CD14-positive monocyte (primary cell): ENCODE results near the gene MYH9. TPM values are rescaled to one million over a fixed set of nuclear protein-coding genes. Genes with fewer than 3 reads are reported as not detected.

ENCODE experiments used
- DNase-seq, 3 donors: peaks; one replicate each; pipeline ENCODE4 v3.0.0-alpha.2; 2011 to 2022
- H2AFZ ChIP-seq: 2 replicates; pipeline ENCODE4 v1.6.0; 2012; ENCODE audit warnings: mild to moderate bottlenecking, low read depth, low read length, inconsistent platforms; ENCODE audit not compliant: insufficient read depth, poor library complexity, severe bottlenecking
- H3K27ac ChIP-seq, 2 donors: 1 replicate in 1 of 2; 2 replicates in 1 of 2; pipeline ENCODE4 v1.5.1; 2012 to 2013; ENCODE audit warnings: low read length in 2 of 2, control low read depth in 1 of 2, inconsistent platforms in 1 of 2, low read depth in 1 of 2, mild to moderate bottlenecking in 1 of 2
- H3K27me3 ChIP-seq, 2 donors: one replicate each; pipeline versions ENCODE4 v1.6.0 to v1.6.1; 2011 to 2013; ENCODE audit warnings: low read length in 2 of 2; ENCODE audit not compliant: control insufficient read depth in 2 of 2, insufficient read depth in 2 of 2
- H3K36me3 ChIP-seq, 2 donors: replicated peaks in 1 of 2; 1 replicate in 1 of 2; 2 replicates in 1 of 2; pipeline versions ENCODE4 v1.5.1 to v1.6.1; 2012 to 2013; ENCODE audit warnings: low read length in 2 of 2, control low read depth in 1 of 2, inconsistent platforms in 1 of 2, mild to moderate bottlenecking in 1 of 2; ENCODE audit not compliant: insufficient read depth in 2 of 2, control insufficient read depth in 1 of 2
- H3K4me1 ChIP-seq, 2 donors: 1 replicate in 1 of 2; 2 replicates in 1 of 2; pipeline versions ENCODE4 v1.5.1 to v1.6.1; 2012 to 2013; ENCODE audit warnings: low read length in 2 of 2, control low read depth in 1 of 2, inconsistent platforms in 1 of 2, mild to moderate bottlenecking in 1 of 2, moderate library complexity in 1 of 2; ENCODE audit not compliant: insufficient read depth in 2 of 2, control insufficient read depth in 1 of 2
- H3K4me2 ChIP-seq: replicated peaks from 2 replicates; pipeline ENCODE3; 2012; ENCODE audit warnings: low read length, moderate library complexity, mild to moderate bottlenecking; ENCODE audit not compliant: poor library complexity, severe bottlenecking; ENCODE audit errors: extremely low read depth
- H3K4me3 ChIP-seq, 3 experiments: fragments of 200-600 bp in 1 of 3; sonication (generic) in 1 of 3; replicated peaks in 1 of 3; 1 replicate in 2 of 3; 2 replicates in 1 of 3; pipeline ENCODE4 v1.5.1; 2011 to 2013; ENCODE audit warnings: low read length in 3 of 3, mild to moderate bottlenecking in 3 of 3, control low read depth in 2 of 3, low read depth in 2 of 3, inconsistent platforms in 1 of 3, moderate library complexity in 1 of 3
- H3K79me2 ChIP-seq: 2 replicates; pipeline ENCODE4 v1.6.0; 2012; ENCODE audit warnings: mild to moderate bottlenecking, control low read depth, inconsistent platforms, low read length, moderate library complexity; ENCODE audit not compliant: insufficient read depth
- H3K9ac ChIP-seq: 2 replicates; pipeline ENCODE4 v1.6.0; 2017; ENCODE audit warnings: low read length, mild to moderate bottlenecking; ENCODE audit not compliant: insufficient read depth, poor library complexity, severe bottlenecking
- H3K9me3 ChIP-seq, 2 donors: replicated peaks in 1 of 2; 1 replicate in 1 of 2; 2 replicates in 1 of 2; pipeline versions ENCODE4 v1.5.1 to v1.6.1; 2012 to 2013; ENCODE audit warnings: low read length in 2 of 2, control low read depth in 1 of 2; ENCODE audit not compliant: control insufficient read depth in 1 of 2, insufficient read depth in 1 of 2
- H4K20me1 ChIP-seq: 2 replicates; pipeline ENCODE4 v1.6.0; 2012; ENCODE audit warnings: mild to moderate bottlenecking, low read length, control low read depth, moderate library complexity; ENCODE audit not compliant: insufficient read depth
- H3K27ac Mint-ChIP-seq, 7 donors: one replicate each; pipeline ENCODE4 v1.8.0; 2020; ENCODE audit warnings: mild to moderate bottlenecking in 7 of 7, mixed read lengths in 7 of 7, moderate library complexity in 6 of 7, inconsistent platforms in 2 of 7
- H3K27me3 Mint-ChIP-seq, 3 donors: one replicate each; pipeline ENCODE4 v1.8.0; 2021 to 2022; ENCODE audit warnings: low read depth in 3 of 3, mild to moderate bottlenecking in 3 of 3, mixed read lengths in 3 of 3, moderate library complexity in 3 of 3, inconsistent platforms in 1 of 3
- H3K36me3 Mint-ChIP-seq, 2 donors: one replicate each; pipeline ENCODE4 v1.8.0; 2020; ENCODE audit warnings: mixed read lengths in 2 of 2, inconsistent platforms in 1 of 2, mild to moderate bottlenecking in 1 of 2
- H3K4me1 Mint-ChIP-seq: one replicate; pipeline ENCODE4 v1.8.0; 2020; ENCODE audit warnings: mild to moderate bottlenecking, mixed read lengths
- H3K4me3 Mint-ChIP-seq, 2 donors: one replicate each; pipeline ENCODE4 v1.8.0; 2020; ENCODE audit warnings: mild to moderate bottlenecking in 2 of 2, mixed read lengths in 2 of 2, moderate library complexity in 1 of 2
- H3K9me3 Mint-ChIP-seq, 7 donors: one replicate each; pipeline ENCODE4 v1.8.0; 2020 to 2022; ENCODE audit warnings: mixed read lengths in 7 of 7, mild to moderate bottlenecking in 6 of 7, moderate library complexity in 6 of 7, inconsistent platforms in 2 of 7
- CTCF ChIP-seq: fragments of 200-600 bp; IDR thresholded peaks from one replicate; pipeline ENCODE4 v1.8.0; 2022; ENCODE audit warnings: antibody characterized with exemption, mild to moderate bottlenecking
- WGBS: methylation state at CpG from one replicate; pipeline ENCODE4 v1.1.5; 2013; ENCODE audit warnings: missing lambda C conversion rate; ENCODE audit not compliant: insufficient coverage; 5-methylcytosine and 5-hydroxymethylcytosine counted together
- intact Hi-C, 2 donors: fragments of 100-400 bp; cut with micrococcal nuclease; formaldehyde crosslinking; loops; one replicate each; pipeline versions ENCODE4 v1.15.0 to v1.15.1; 2023
- polyA plus RNA-seq, 3 donors: library from polyadenylated mRNA; depleted of rRNA in 1 of 3; unstranded in 2 of 3; stranded (reverse) in 1 of 3; fragments of 300-500 nt in 2 of 3; fragments of >200 nt in 1 of 3; fragmentation: Illumina TruSeq in 2 of 3; gene quantifications; 1 replicate in 2 of 3; 2 replicates in 1 of 3; pipeline ENCODE4 v1.2.3, GENCODE V29; 2012 to 2021

The MYH9 gene
- polyA plus RNA-seq, 3 donors, result 35.6 to 163 (median 79.5) TPM

GRCh38 chr22:36409056-36409455 is 21.3 kb upstream of the MYH9 start:
- H3K79me2 ChIP-seq, result peaks cover 8% of the 10 kb centered on the region
- WGBS, result 100% methylated on average over 1 of the region's 2 CpGs
- no peak overlapping the region for H3K9ac ChIP-seq
- no peaks in the 10 kb centered on the region for H4K20me1 ChIP-seq
- no peak overlapping the region for H2AFZ ChIP-seq
- no peak for TF ChIP-seq CTCF
- no peak overlapping the region for H3K27ac ChIP-seq
- H3K4me3 Mint-ChIP-seq, result peak overlapping the region; percentile 13 to 48
- H3K4me1 Mint-ChIP-seq, result peaks cover 63% of the 10 kb centered on the region
- intact Hi-C loops, result loop anchor here in 1 of 2 donors (5.0 kb wide), 1 partner anchor 37 kb away; no protein-coding TSS in a partner anchor
- peak overlapping the region in 3 of 7 donors; percentile 51 to 86 (median 64) for H3K27ac Mint-ChIP-seq
- H3K36me3 Mint-ChIP-seq, result no peaks in the 10 kb centered on the region
- no peaks in the 10 kb centered on the region for H3K9me3 Mint-ChIP-seq
- H3K27me3 ChIP-seq, result no peaks in the 10 kb centered on the region
- H3K27me3 Mint-ChIP-seq, result peaks cover 0 to 2% (median 2%) of the 10 kb centered on the region in 3 donors
- no peak overlapping the region for H3K4me2 ChIP-seq
- H3K4me1 ChIP-seq, result peaks cover 58 to 60% of the 10 kb centered on the region in 2 donors
- DNase-seq, result no peak
- H3K4me3 ChIP-seq, result no peak overlapping the region
- no peaks in the 10 kb centered on the region for H3K36me3 ChIP-seq
- H3K9me3 ChIP-seq, result no peaks in the 10 kb centered on the region

- Mint-ChIP-seq H3K9me3 (no peaks in the 10 kb centered on the region), H3K4me1 (peaks cover 79% of the 10 kb centered on the region), H3K27me3 (peaks cover 0 to 2% (median 0%) of the 10 kb centered on the region in 3 donors), H3K4me3 (no peak overlapping the region), H3K36me3 (no peaks in the 10 kb centered on the region), H3K27ac (peak overlapping the region; percentile 97 to 100 (median 99))
- Histone ChIP-seq H3K9me3 (no peaks in the 10 kb centered on the region), H3K4me2 (no peak overlapping the region), H3K4me1 (peaks cover 76 to 83% of the 10 kb centered on the region in 2 donors), H3K27ac (peak overlapping the region; percentile 87 to 90), H2AFZ (no peak overlapping the region), H4K20me1 (no peaks in the 10 kb centered on the region), H3K79me2 (peaks cover 8% of the 10 kb centered on the region), H3K9ac (peak overlapping the region; percentile 41), H3K27me3 (no peaks in the 10 kb centered on the region), H3K36me3 (no peaks in the 10 kb centered on the region), H3K4me3 (peak overlapping the region in 1 of 3 experiments; percentile 63)
- intact Hi-C loops, result loop anchor here in 1 of 2 donors (5.0 kb wide), 1 partner anchor 34 kb away; no protein-coding TSS in a partner anchor
- WGBS, result 89% methylated on average over 3 of the region's 6 CpGs
- no peak for DNase-seq
- TF ChIP-seq CTCF, result no peak
These were observed 19.0 kb upstream of the MYH9 start for GRCh38 chr22:36406721-36407120.
